RWPE2 (cell line): Measurements from ENCODE around the gene NALCN.

Experiments
- ATAC-seq: fragments of 200-7000 bp; cut with Tn5 transposase; 3 replicates; pipeline ENCODE4 v1.9.1; 2021; ENCODE audit warnings: low read depth
- DNase-seq: peaks from one replicate; pipeline ENCODE4 v3.0.0-alpha.2; 2020; ENCODE audit warnings: low spot score
- H3K27ac ChIP-seq: fragments of 450-650 bp; 2 replicates; pipeline ENCODE4 v1.5.1; 2017; ENCODE audit warnings: mild to moderate bottlenecking; ENCODE audit not compliant: poor library complexity, severe bottlenecking
- H3K27me3 ChIP-seq: fragments of 250-450 bp; sonication (Bioruptor Pico); 2 replicates; pipeline ENCODE4 v1.5.1; 2021; ENCODE audit warnings: mild to moderate bottlenecking, moderate library complexity; ENCODE audit not compliant: insufficient read depth, poor library complexity, severe bottlenecking
- H3K36me3 ChIP-seq: fragments of 250-450 bp; sonication (Bioruptor Pico); 2 replicates; pipeline ENCODE4 v1.5.1; 2020; ENCODE audit warnings: low read depth, mild to moderate bottlenecking, moderate library complexity
- H3K4me1 ChIP-seq: fragments of 250-450 bp; sonication (Bioruptor Pico); 2 replicates; pipeline ENCODE4 v1.5.1; 2021; ENCODE audit warnings: mild to moderate bottlenecking, moderate library complexity; ENCODE audit not compliant: insufficient read depth, poor library complexity, severe bottlenecking
- H3K4me3 ChIP-seq: fragments of 250-450 bp; sonication (Bioruptor Pico); 2 replicates; pipeline ENCODE4 v1.5.1; 2021; ENCODE audit warnings: mild to moderate bottlenecking, moderate library complexity; ENCODE audit not compliant: severe bottlenecking
- H3K9me3 ChIP-seq: fragments of 250-450 bp; sonication (Bioruptor Pico); 2 replicates; pipeline ENCODE4 v1.5.1; 2021; ENCODE audit warnings: mild to moderate bottlenecking, moderate library complexity; ENCODE audit not compliant: severe bottlenecking
- CTCF ChIP-seq: fragments of 450-650 bp; IDR thresholded peaks from one replicate; pipeline ENCODE4 v1.5.1; 2017; ENCODE audit warnings: mild to moderate bottlenecking, moderate library complexity; ENCODE audit not compliant: poor library complexity, severe bottlenecking

The NALCN gene

GRCh38 chr13:101230271-101230890 is 185.9 kb downstream of the NALCN start:
- no peak for TF ChIP-seq CTCF
- H3K27ac ChIP-seq: no peak overlapping the region
- DNase-seq: no peak
- ATAC-seq: no peak
- no peaks in the 10 kb centered on the region for H3K36me3 ChIP-seq
- H3K9me3 ChIP-seq: no peaks in the 10 kb centered on the region
- no peaks in the 10 kb centered on the region for H3K27me3 ChIP-seq
- H3K4me3 ChIP-seq: no peak overlapping the region
- no peaks in the 10 kb centered on the region for H3K4me1 ChIP-seq

- TF ChIP-seq CTCF: no peak
- no peaks in the 10 kb centered on the region for H3K4me1 ChIP-seq
- H3K4me3 ChIP-seq: no peak overlapping the region
- ATAC-seq (no peak), DNase-seq (no peak)
- no peaks in the 10 kb centered on the region for H3K27me3 ChIP-seq
- H3K9me3 ChIP-seq: no peaks in the 10 kb centered on the region
- H3K36me3 ChIP-seq: no peaks in the 10 kb centered on the region
- no peak overlapping the region for H3K27ac ChIP-seq
Measured at GRCh38 chr13:101219609-101220265, 196.6 kb downstream of the NALCN start.

GRCh38 chr13:101218484-101218883 is 197.8 kb downstream of the NALCN start:
- ATAC-seq (peak; percentile 53; the same call in 1 of the 3 replicates), DNase-seq (no peak)
- no peak for TF ChIP-seq CTCF
- H3K27me3 ChIP-seq: no peaks in the 10 kb centered on the region
- H3K9me3 ChIP-seq: no peaks in the 10 kb centered on the region
- no peaks in the 10 kb centered on the region for H3K4me1 ChIP-seq
- no peak overlapping the region for H3K4me3 ChIP-seq
- no peaks in the 10 kb centered on the region for H3K36me3 ChIP-seq
- H3K27ac ChIP-seq: no peak overlapping the region

- no peak for DNase-seq
- no peak for TF ChIP-seq CTCF
- H3K4me3 ChIP-seq: no peak overlapping the region
- no peaks in the 10 kb centered on the region for H3K36me3 ChIP-seq
- H3K27me3 ChIP-seq: no peaks in the 10 kb centered on the region
- no peaks in the 10 kb centered on the region for H3K9me3 ChIP-seq
- no peak for ATAC-seq
- H3K27ac ChIP-seq: no peak overlapping the region
- H3K4me1 ChIP-seq: no peaks in the 10 kb centered on the region
Measured at GRCh38 chr13:101217086-101217485, 199.2 kb downstream of the NALCN start.

GRCh38 chr13:101211261-101211660 is 205.0 kb downstream of the NALCN start:
- no peak for DNase-seq
- Histone ChIP-seq H3K27ac (peak overlapping the region; percentile 68), H3K9me3 (no peaks in the 10 kb centered on the region), H3K4me1 (peaks cover 32% of the 10 kb centered on the region), H3K27me3 (no peaks in the 10 kb centered on the region), H3K4me3 (no peak overlapping the region), H3K36me3 (no peaks in the 10 kb centered on the region)
- no peak for TF ChIP-seq CTCF
- peak; percentile 87 for ATAC-seq
